ACC112 (cell line): ENCODE data around the gene ACTL7A.

Experiments used
- H2AFZ ChIP-seq: fragments of 200-600 bp; sonication (generic); one replicate; pipeline ENCODE4 v1.6.0; 2017; ENCODE audit warnings: antibody characterized with exemption, low read length; ENCODE audit not compliant: unreplicated experiment
- H3K27ac ChIP-seq: fragments of 200-600 bp; sonication (generic); 2 replicates; pipeline ENCODE4 v1.5.1; 2014; ENCODE audit warnings: low read depth, mild to moderate bottlenecking, antibody characterized with exemption, low read length, moderate library complexity
- H3K27me3 ChIP-seq: fragments of 200-600 bp; sonication (generic); 2 replicates; pipeline ENCODE4 v1.6.1; 2014; ENCODE audit warnings: mild to moderate bottlenecking, antibody characterized with exemption, low read length, moderate library complexity, mixed read lengths; ENCODE audit not compliant: insufficient read depth
- H3K36me3 ChIP-seq: fragments of 200-600 bp; sonication (generic); 2 replicates; pipeline ENCODE4 v1.6.1; 2016; ENCODE audit warnings: mild to moderate bottlenecking, antibody characterized with exemption, low read length, moderate library complexity, mixed read lengths; ENCODE audit not compliant: insufficient read depth
- H3K4me1 ChIP-seq: fragments of 200-600 bp; sonication (generic); one replicate; pipeline ENCODE4 v1.6.1; 2016; ENCODE audit warnings: low read length, mixed read lengths; ENCODE audit not compliant: insufficient read depth, unreplicated experiment, control insufficient read depth
- H3K4me3 ChIP-seq: fragments of 200-600 bp; sonication (generic); 2 replicates; pipeline ENCODE4 v1.5.1; 2014; ENCODE audit warnings: mild to moderate bottlenecking, low read depth, low read length
- H3K79me2 ChIP-seq: fragments of 200-600 bp; sonication (generic); one replicate; pipeline ENCODE4 v1.6.0; 2016; ENCODE audit warnings: low read length; ENCODE audit not compliant: control insufficient read depth, unreplicated experiment, insufficient read depth

ACTL7A gene

DNA sequence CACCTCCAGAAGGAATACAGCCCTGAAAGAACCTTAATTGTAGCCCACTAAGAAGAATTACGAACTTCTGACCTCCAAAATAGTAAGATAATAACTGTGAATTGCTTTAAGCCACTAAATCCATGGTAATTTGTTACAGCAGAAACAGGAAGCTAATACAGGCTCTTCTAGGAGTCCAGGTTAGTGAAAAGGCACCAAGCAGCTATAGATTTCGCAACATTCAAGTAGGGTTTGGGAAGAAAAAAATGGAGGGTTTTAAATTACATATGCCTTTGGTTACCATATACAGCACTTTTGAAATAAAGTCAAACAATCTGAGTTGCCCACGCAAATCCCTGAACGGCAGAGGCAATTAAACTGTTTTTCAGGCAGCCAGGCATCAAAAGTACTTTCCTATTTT, 1.7 kb upstream of the ACTL7A start:
- no peak overlapping the region for H3K27ac ChIP-seq

GRCh38 chr9:108860764-108861163, 1.3 kb upstream of the ACTL7A start:
- Histone ChIP-seq H3K27me3 (no peaks in the 10 kb centered on the region), H2AFZ (no peak overlapping the region), H3K27ac (no peak overlapping the region), H3K4me3 (no peak overlapping the region), H3K79me2 (no peaks in the 10 kb centered on the region), H3K36me3 (no peaks in the 10 kb centered on the region), H3K4me1 (peaks cover 8% of the 10 kb centered on the region)

More for the DNA sequence above, 1.7 kb upstream of the ACTL7A start:
- Histone ChIP-seq H3K27me3 (no peaks in the 10 kb centered on the region), H3K36me3 (no peaks in the 10 kb centered on the region), H3K79me2 (no peaks in the 10 kb centered on the region), H2AFZ (no peak overlapping the region), H3K4me1 (peaks cover 8% of the 10 kb centered on the region), H3K4me3 (no peak overlapping the region)

GRCh38 chr9:108861464-108861863, 602 bp upstream of the ACTL7A start:
- Histone ChIP-seq H3K36me3 (no peaks in the 10 kb centered on the region), H2AFZ (no peak overlapping the region), H3K27me3 (no peaks in the 10 kb centered on the region), H3K4me3 (no peak overlapping the region), H3K79me2 (no peaks in the 10 kb centered on the region), H3K27ac (no peak overlapping the region), H3K4me1 (peaks cover 8% of the 10 kb centered on the region)

GRCh38 chr9:108863891-108864290, 1.8 kb downstream of the ACTL7A start:
- Histone ChIP-seq H3K79me2 (no peaks in the 10 kb centered on the region), H3K36me3 (0 out of 2 replicates have a peak, but pooled peaks cover 4% of the 10 kb centered on the region), H3K27ac (no peak overlapping the region), H3K27me3 (no peaks in the 10 kb centered on the region), H3K4me1 (peaks cover 11% of the 10 kb centered on the region), H2AFZ (no peak overlapping the region), H3K4me3 (no peak overlapping the region)

- no peak overlapping the region for H2AFZ ChIP-seq
- H3K79me2 ChIP-seq: no peaks in the 10 kb centered on the region
- no peak overlapping the region for H3K27ac ChIP-seq
Observed at GRCh38 chr9:108864446-108864845, 2.4 kb downstream of the ACTL7A start.

DNA sequence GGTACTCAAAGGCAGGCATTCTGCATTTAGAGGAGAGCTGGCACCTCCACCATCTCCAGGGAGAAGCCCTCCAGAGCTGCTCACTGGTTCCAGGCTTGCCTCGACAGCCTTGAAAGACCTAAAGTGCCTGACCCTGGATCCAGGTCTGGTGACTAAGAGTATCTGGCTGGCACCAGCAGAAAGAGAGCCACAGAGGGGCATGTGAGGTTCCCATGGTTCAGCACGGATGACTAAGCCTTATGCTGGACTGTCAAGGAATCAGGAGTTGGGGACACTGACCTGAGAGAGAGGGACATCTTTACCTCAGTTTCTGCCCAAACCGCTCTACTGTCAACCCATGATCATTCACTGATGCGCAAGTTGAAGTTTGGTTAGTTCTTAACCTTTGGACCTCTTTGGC, 3.0 kb downstream of the ACTL7A start:
- Histone ChIP-seq H3K27me3 (no peaks in the 10 kb centered on the region), H3K27ac (no peak overlapping the region), H3K4me1 (peaks cover 22% of the 10 kb centered on the region), H3K4me3 (no peak overlapping the region), H2AFZ (no peak overlapping the region), H3K36me3 (0 out of 2 replicates have a peak, but pooled peaks cover 5% of the 10 kb centered on the region), H3K79me2 (no peaks in the 10 kb centered on the region)

More at GRCh38 chr9:108864446-108864845, 2.4 kb downstream of the ACTL7A start:
- H3K4me1 ChIP-seq: peaks cover 16% of the 10 kb centered on the region
- H3K27me3 ChIP-seq: no peaks in the 10 kb centered on the region
- no peak overlapping the region for H3K4me3 ChIP-seq
- H3K36me3 ChIP-seq: 0 out of 2 replicates have a peak, but pooled peaks cover 5% of the 10 kb centered on the region

- Histone ChIP-seq H3K79me2 (no peaks in the 10 kb centered on the region), H3K36me3 (peaks cover 9% of the 10 kb centered on the region), H3K27me3 (no peaks in the 10 kb centered on the region), H3K4me1 (peaks cover 23% of the 10 kb centered on the region), H2AFZ (no peak overlapping the region), H3K27ac (no peak overlapping the region), H3K4me3 (no peak overlapping the region)
Observed at GRCh38 chr9:108866001-108866420, 3.9 kb downstream of the ACTL7A start.

DNA sequence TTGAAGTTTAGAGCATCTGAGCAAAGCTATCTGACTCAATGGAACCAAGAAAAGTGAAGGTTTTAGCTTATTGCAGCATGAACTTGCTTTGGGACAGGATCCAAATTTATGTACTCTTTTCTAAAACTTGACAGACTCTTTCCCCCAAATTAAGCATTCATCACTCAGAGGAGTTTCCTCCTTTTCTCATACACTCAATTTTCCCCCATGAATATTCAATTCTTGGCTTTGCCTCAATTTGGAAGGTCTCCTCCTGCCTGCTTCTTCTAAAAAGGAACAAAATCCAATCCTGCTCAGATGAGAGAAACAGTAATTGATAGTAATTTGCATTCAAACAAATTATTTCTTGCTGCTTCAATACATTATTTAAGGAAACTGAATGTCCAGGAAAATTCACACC, 5.0 kb downstream of the ACTL7A start:
- H3K4me1 ChIP-seq: peaks cover 23% of the 10 kb centered on the region
- H2AFZ ChIP-seq: no peak overlapping the region
- no peak overlapping the region for H3K27ac ChIP-seq
- H3K27me3 ChIP-seq: no peaks in the 10 kb centered on the region
- peaks cover 20% of the 10 kb centered on the region for H3K36me3 ChIP-seq
- H3K4me3 ChIP-seq: no peak overlapping the region
- no peaks in the 10 kb centered on the region for H3K79me2 ChIP-seq

DNA sequence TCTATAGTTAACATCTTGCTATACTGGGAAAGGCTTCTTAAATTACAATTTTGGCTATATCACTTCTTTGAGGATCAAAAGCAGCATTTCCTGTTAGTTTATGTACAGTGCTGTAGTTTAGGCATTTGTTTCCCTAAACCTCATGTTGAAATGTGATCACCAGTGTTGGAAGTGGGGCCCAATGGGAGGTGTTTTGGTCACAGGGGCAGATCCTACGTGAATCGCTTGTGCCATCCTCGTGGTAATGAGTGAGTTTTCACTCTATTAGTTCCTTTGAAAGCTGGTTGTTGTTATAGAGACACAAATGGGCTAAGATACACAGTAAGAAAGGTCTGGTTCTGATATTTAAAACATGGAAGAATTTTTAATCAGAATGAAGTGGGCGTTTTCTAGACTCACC, 5.8 kb downstream of the ACTL7A start:
- peaks cover 23% of the 10 kb centered on the region for H3K4me1 ChIP-seq

GRCh38 chr9:108869092-108869725, 7.1 kb downstream of the ACTL7A start:
- H3K36me3 ChIP-seq: peaks cover 30% of the 10 kb centered on the region
- no peaks in the 10 kb centered on the region for H3K27me3 ChIP-seq
- no peaks in the 10 kb centered on the region for H3K79me2 ChIP-seq
- H3K4me3 ChIP-seq: no peak overlapping the region
- peaks cover 23% of the 10 kb centered on the region for H3K4me1 ChIP-seq
- no peak overlapping the region for H2AFZ ChIP-seq
- no peak overlapping the region for H3K27ac ChIP-seq

More for the DNA sequence above, 5.8 kb downstream of the ACTL7A start:
- Histone ChIP-seq H3K27ac (no peak overlapping the region), H3K4me3 (no peak overlapping the region), H3K79me2 (no peaks in the 10 kb centered on the region), H3K36me3 (peaks cover 22% of the 10 kb centered on the region), H3K27me3 (no peaks in the 10 kb centered on the region), H2AFZ (no peak overlapping the region)

- Histone ChIP-seq H3K36me3 (peaks cover 40% of the 10 kb centered on the region), H3K27ac (no peak overlapping the region), H3K4me3 (no peak overlapping the region), H2AFZ (no peak overlapping the region), H3K27me3 (no peaks in the 10 kb centered on the region), H3K4me1 (peaks cover 9% of the 10 kb centered on the region), H3K79me2 (no peaks in the 10 kb centered on the region)
Observed at GRCh38 chr9:108874058-108874788, 12.2 kb downstream of the ACTL7A start.
